Peyer's patch (tissue), 4 donors: Measurements from ENCODE around the gene MYO18B. TPM values are rescaled to one million over a fixed set of nuclear protein-coding genes. Genes with fewer than 3 reads are reported as not detected.

Experiments
- DNase-seq, 3 donors: peaks; one replicate each; pipeline ENCODE4 v3.0.0-alpha.2; 2017 to 2019
- H3K27ac ChIP-seq, 4 donors: fragments of 200-600 bp; sonication (generic); one replicate each; pipeline ENCODE4 v1.5.1; 2016 to 2019
- H3K27me3 ChIP-seq, 2 donors: fragments of 200-600 bp; sonication (generic); one replicate each; pipeline ENCODE4 v1.5.1; 2019
- H3K36me3 ChIP-seq, 3 donors: fragments of 200-600 bp; sonication (generic); one replicate each; pipeline ENCODE4 v1.5.1; 2016 to 2019
- H3K4me1 ChIP-seq, 4 donors: fragments of 200-600 bp; sonication (generic); one replicate each; pipeline ENCODE4 v1.5.1; 2016 to 2019
- H3K4me3 ChIP-seq, 4 donors: fragments of 200-600 bp; sonication (generic); 1 replicate in 3 of 4; 2 replicates in 1 of 4; pipeline ENCODE4 v1.5.1; 2016 to 2019; ENCODE audit warnings: mild to moderate bottlenecking in 1 of 4
- H3K9me3 ChIP-seq, 4 donors: fragments of 200-600 bp; sonication (generic); one replicate each; pipeline ENCODE4 v1.5.1; 2016 to 2019; ENCODE audit warnings: mild to moderate bottlenecking in 1 of 4
- CTCF ChIP-seq, 6 experiments: fragments of 450-650 bp in 4 of 6; fragments of 200-600 bp in 2 of 6; sonication (generic) in 1 of 6; IDR thresholded peaks; one replicate each; pipeline ENCODE4 v1.5.1; 2017 to 2019; ENCODE audit warnings: antibody characterized with exemption in 6 of 6, mild to moderate bottlenecking in 3 of 6, moderate library complexity in 1 of 6
- POLR2A ChIP-seq, 2 donors: fragments of 450-650 bp; IDR thresholded peaks; one replicate each; pipeline ENCODE4 v1.5.1; 2017; ENCODE audit warnings: antibody characterized with exemption in 2 of 2, mild to moderate bottlenecking in 2 of 2, moderate library complexity in 2 of 2
- total RNA-seq, 4 donors: library from RNA; depleted of rRNA; stranded (reverse); fragments of >200 nt; gene quantifications; one replicate each; pipeline ENCODE4 v1.1.0, GENCODE V29; 2016

The MYO18B gene
- total RNA-seq, 4 donors from 2014 or later = 0.28 to 0.83 TPM; not detected in 2

GRCh38 chr22:25696763-25697162 is 45.2 kb upstream of the MYO18B start:
- Histone ChIP-seq H3K36me3 (no peaks in the 10 kb centered on the region), H3K9me3 (no peaks in the 10 kb centered on the region), H3K4me1 (no peaks in the 10 kb centered on the region), H3K27me3 (no peaks in the 10 kb centered on the region), H3K4me3 (no peak overlapping the region), H3K27ac (no peak overlapping the region)
- TF ChIP-seq CTCF (IDR thresholded peaks at IDR 0.05) = no peak
- TF ChIP-seq POLR2A (IDR thresholded peaks at IDR 0.05) = no peak
- DNase-seq = no peak

- H3K27ac ChIP-seq = no peak overlapping the region
- H3K4me3 ChIP-seq = no peak overlapping the region
- no peaks in the 10 kb centered on the region for H3K27me3 ChIP-seq
- no peaks in the 10 kb centered on the region for H3K36me3 ChIP-seq
- DNase-seq = no peak
- no peak for TF ChIP-seq CTCF (IDR thresholded peaks at IDR 0.05)
- TF ChIP-seq POLR2A (IDR thresholded peaks at IDR 0.05) = no peak
- no peaks in the 10 kb centered on the region for H3K4me1 ChIP-seq
- no peaks in the 10 kb centered on the region for H3K9me3 ChIP-seq
Measured at GRCh38 chr22:25697181-25697664, 44.8 kb upstream of the MYO18B start.

GRCh38 chr22:25697978-25698377 is 44.0 kb upstream of the MYO18B start:
- no peak overlapping the region for H3K4me3 ChIP-seq
- no peak for DNase-seq
- no peaks in the 10 kb centered on the region for H3K36me3 ChIP-seq
- no peaks in the 10 kb centered on the region for H3K27me3 ChIP-seq
- H3K27ac ChIP-seq = no peak overlapping the region
- no peak for TF ChIP-seq CTCF (IDR thresholded peaks at IDR 0.05)
- no peak for TF ChIP-seq POLR2A (IDR thresholded peaks at IDR 0.05)
- no peaks in the 10 kb centered on the region for H3K4me1 ChIP-seq
- no peaks in the 10 kb centered on the region for H3K9me3 ChIP-seq

- no peak overlapping the region for H3K27ac ChIP-seq
- no peak overlapping the region for H3K4me3 ChIP-seq
- DNase-seq = no peak
- TF ChIP-seq POLR2A (IDR thresholded peaks at IDR 0.05) (no peak), CTCF (IDR thresholded peaks at IDR 0.05) (no peak)
- H3K36me3 ChIP-seq = no peaks in the 10 kb centered on the region
- H3K4me1 ChIP-seq = no peaks in the 10 kb centered on the region
- H3K9me3 ChIP-seq = no peaks in the 10 kb centered on the region
- H3K27me3 ChIP-seq = no peaks in the 10 kb centered on the region
Measured at GRCh38 chr22:25698461-25698860, 43.5 kb upstream of the MYO18B start.

GRCh38 chr22:25698978-25699377 is 43.0 kb upstream of the MYO18B start:
- Histone ChIP-seq H3K4me1 (no peaks in the 10 kb centered on the region), H3K4me3 (no peak overlapping the region), H3K9me3 (no peaks in the 10 kb centered on the region), H3K36me3 (no peaks in the 10 kb centered on the region), H3K27me3 (no peaks in the 10 kb centered on the region), H3K27ac (no peak overlapping the region)
- no peak for TF ChIP-seq POLR2A (IDR thresholded peaks at IDR 0.05)
- TF ChIP-seq CTCF (IDR thresholded peaks at IDR 0.05) = no peak
- no peak for DNase-seq
